ENCODE measurements around the gene C1QTNF9.
"Not testable (repeated sequence)": the region's sequence is repeated elsewhere in the genome, so short reads cannot be mapped to it uniquely, and the experiment has no call there.

DNA sequence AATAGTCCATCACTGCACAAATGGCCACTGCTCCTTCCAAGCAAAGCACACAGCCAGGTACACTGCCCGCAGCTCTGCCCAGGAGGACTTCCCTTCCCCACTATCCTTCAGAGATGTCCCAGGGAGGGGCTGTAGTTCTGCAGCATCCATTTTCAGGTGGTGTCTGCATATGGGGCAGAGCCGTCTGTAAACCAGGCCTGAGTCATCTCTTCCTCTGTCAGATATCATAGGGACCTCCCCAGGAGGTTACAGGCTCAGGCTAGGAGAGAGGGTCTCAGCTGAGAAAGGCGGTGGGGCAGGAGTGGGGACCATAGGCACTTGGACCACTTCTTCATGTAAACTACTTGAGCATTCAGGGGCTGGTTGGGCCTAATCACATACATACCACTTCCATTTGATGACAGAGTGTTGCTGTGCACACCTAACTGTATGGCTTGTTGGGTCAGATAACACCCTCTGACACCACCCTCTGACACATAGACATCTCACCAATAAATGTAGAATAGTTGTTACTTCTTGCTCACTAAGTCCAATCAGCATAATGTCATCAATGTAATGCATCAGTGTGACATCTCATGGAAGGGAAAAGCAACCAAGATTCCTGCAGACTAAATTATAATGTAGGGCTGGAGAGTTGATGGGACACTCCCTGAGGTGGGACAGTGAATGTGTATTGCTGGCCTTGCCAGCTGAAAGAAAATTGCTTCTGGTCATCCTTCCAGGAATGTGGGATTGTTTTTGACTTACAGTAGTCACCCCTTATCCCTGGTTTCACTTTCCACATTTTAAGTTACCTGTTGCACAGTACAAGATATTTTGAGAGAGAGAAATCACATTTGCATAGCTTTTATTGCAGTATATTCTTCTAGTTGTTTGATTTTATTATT is 40.6 kb downstream of the C1QTNF9 start:
- not testable (repeated sequence) for TF ChIP-seq EZH2 (IDR thresholded peaks at IDR 0.05; ENCODE audit: borderline replicate concordance); CTCF (IDR thresholded peaks at IDR 0.05; ENCODE audit: poor library complexity)
